GM13976 (cell line): Measurements from ENCODE around the gene LPO.

Source experiments
- DNase-seq: peaks from one replicate; pipeline ENCODE4 v3.0.0; 2012; ENCODE audit warnings: low spot score
- CTCF ChIP-seq: IDR thresholded peaks from 2 replicates; pipeline ENCODE4 v1.5.1; 2012; ENCODE audit warnings: borderline replicate concordance, mild to moderate bottlenecking; ENCODE audit not compliant: insufficient read depth; ENCODE audit errors: extremely low read depth, missing control alignments, control extremely low read depth
- in situ Hi-C: fragments of 300-500 bp; cut with MboI; formaldehyde crosslinking; loops from one replicate; pipeline ENCODE4 v1.12.0; 2022; ENCODE audit warnings: low sequenced_read_pairs, mixed read lengths, inconsistent platforms; ENCODE audit not compliant: unreplicated experiment

Gene LPO

GRCh38 chr17:58234512-58234911 lies 3.9 kb upstream of the LPO start:
- DNase-seq, result no peak
- in situ Hi-C loops, result no loop called here
- TF ChIP-seq CTCF, result no peak

- no peak for TF ChIP-seq CTCF
- in situ Hi-C loops, result no loop called here
- DNase-seq, result no peak
These were observed 2.6 kb upstream of the LPO start for GRCh38 chr17:58235821-58236220.

- in situ Hi-C loops, result no loop called here
- TF ChIP-seq CTCF, result no peak
- DNase-seq, result no peak
These were observed 2.0 kb upstream of the LPO start for GRCh38 chr17:58236394-58236793.

- in situ Hi-C loops, result no loop called here
- no peak for DNase-seq
- TF ChIP-seq CTCF, result no peak
These were observed 1.6 kb downstream of the LPO start for GRCh38 chr17:58239987-58240386.

- in situ Hi-C loops, result no loop called here
- no peak for DNase-seq
- no peak for TF ChIP-seq CTCF
These were observed 3.9 kb downstream of the LPO start for GRCh38 chr17:58242171-58242784.

- in situ Hi-C loops, result no loop called here
- TF ChIP-seq CTCF, result no peak
- no peak for DNase-seq
These were observed 6.6 kb downstream of the LPO start for GRCh38 chr17:58244963-58245362.
